ENCODE measurements around the gene NSUN2. TPM values are rescaled to one million over a fixed set of nuclear protein-coding genes. Genes with fewer than 3 reads are reported as not detected.

Gene NSUN2
- polyA plus RNA-seq, 2 of the 4 experiments (the other 2 are of a cell fraction) = 95.7 to 101 TPM

DNA sequence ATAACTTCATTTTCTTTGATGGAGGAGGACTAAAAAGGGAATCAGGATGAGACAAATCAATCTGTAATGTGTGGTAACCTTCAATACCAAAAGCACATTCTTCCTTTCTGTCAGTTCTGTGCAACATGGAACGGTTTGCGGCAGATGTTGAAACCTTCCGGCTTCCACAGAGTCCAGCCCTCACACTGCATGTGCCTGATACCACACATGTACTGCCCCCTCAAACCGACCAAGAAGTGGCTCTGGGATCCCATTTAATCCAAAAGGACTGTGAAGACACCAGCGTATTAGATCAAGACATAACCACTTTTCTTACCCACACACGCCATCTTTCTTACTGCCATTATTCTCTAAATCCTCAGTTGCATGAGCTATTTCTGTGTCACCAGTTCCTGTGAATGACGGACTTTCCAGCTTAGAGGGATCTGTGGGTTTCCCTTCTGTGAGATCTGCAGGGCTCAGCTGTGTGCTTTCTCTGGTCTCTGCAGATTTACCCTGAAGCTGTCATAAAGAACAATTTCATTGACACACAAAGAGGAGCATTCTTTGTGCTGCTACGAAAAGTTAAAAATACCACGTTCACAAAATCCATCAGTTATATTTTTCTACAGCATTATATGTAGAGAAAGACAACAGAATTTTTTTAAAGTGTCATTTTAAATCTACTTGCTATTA lies 25.8 kb downstream of the NSUN2 start:
- FAIRE-seq = no peak

DNA sequence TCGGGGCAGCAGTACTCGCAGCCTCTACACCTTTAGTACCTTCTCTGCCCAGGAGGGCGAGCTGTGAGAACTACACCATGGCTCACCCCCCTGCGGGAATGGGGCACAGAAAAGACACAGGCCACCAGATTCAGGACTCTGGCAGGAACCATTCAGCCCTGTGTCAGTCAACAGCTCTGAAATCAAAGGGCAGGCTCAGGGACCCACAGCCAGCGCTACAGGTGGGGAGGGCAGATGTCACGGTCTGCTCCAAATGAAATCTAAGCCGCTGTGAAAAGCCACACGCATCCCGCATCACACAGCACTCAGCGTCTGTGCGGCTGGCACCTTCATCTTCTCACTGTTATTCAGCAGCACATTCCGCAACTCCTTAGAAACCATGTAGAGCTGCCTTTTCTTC lies 27.9 kb downstream of the NSUN2 start:
- ChIA-PET POLR2A (no interaction called here), CTCF (interaction anchor here (0.6 to 1.4 kb wide), 3 partner anchors 33 to 158 kb away, joined by 4 to 5 read pairs (median 4); no protein-coding TSS in a partner anchor)
- DNase-seq (ENCODE audit: low read depth in 1 of 2, low spot score in 1 of 2) (no peak), FAIRE-seq (no peak), ATAC-seq (no peak; a peak in 1 of 6 replicates)
- H3K4me1 ChIP-seq = no peaks in the 10 kb centered on the region
- H3K4me2 ChIP-seq = no peak overlapping the region
- no peak overlapping the region for H3K4me3 ChIP-seq
- WGBS (ENCODE audit: missing lambda C conversion rate) = 97% methylated on average over 12 of the region's 12 CpGs
- no peak overlapping the region for H3K27ac ChIP-seq
- no peak for TF ChIP-seq JUNB (IDR thresholded peaks at IDR 0.05)
- no peak for TF ChIP-seq HOXB5 (CRISPR knock-in tag; IDR thresholded peaks at IDR 0.05)
- no peak for TF ChIP-seq TP53 (CRISPR knock-in tag; IDR thresholded peaks at IDR 0.05)
- TF ChIP-seq, protein P1, sequence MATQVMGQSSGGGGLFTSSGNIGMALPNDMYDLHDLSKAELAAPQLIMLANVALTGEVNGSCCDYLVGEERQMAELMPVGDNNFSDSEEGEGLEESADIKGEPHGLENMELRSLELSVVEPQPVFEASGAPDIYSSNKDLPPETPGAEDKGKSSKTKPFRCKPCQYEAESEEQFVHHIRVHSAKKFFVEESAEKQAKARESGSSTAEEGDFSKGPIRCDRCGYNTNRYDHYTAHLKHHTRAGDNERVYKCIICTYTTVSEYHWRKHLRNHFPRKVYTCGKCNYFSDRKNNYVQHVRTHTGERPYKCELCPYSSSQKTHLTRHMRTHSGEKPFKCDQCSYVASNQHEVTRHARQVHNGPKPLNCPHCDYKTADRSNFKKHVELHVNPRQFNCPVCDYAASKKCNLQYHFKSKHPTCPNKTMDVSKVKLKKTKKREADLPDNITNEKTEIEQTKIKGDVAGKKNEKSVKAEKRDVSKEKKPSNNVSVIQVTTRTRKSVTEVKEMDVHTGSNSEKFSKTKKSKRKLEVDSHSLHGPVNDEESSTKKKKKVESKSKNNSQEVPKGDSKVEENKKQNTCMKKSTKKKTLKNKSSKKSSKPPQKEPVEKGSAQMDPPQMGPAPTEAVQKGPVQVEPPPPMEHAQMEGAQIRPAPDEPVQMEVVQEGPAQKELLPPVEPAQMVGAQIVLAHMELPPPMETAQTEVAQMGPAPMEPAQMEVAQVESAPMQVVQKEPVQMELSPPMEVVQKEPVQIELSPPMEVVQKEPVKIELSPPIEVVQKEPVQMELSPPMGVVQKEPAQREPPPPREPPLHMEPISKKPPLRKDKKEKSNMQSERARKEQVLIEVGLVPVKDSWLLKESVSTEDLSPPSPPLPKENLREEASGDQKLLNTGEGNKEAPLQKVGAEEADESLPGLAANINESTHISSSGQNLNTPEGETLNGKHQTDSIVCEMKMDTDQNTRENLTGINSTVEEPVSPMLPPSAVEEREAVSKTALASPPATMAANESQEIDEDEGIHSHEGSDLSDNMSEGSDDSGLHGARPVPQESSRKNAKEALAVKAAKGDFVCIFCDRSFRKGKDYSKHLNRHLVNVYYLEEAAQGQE (IDR thresholded peaks at IDR 0.05) = no peak
- TF ChIP-seq MYC (IDR thresholded peaks at IDR 0.05; ENCODE audit: borderline replicate concordance, low read length) = no peak
- TF ChIP-seq FOXS1 (CRISPR knock-in tag; IDR thresholded peaks at IDR 0.05) = no peak
- no peak for TF ChIP-seq RNF2 (IDR thresholded peaks at IDR 0.05; ENCODE audit: borderline replicate concordance, low read depth)
- no peak for TF ChIP-seq HDAC2 (IDR thresholded peaks at IDR 0.05)
- H3K9me3 ChIP-seq = no peaks in the 10 kb centered on the region

More for the DNA sequence above, 25.8 kb downstream of the NSUN2 start:
- H3K4me2 ChIP-seq = no peak overlapping the region
- no peak for DNase-seq (ENCODE audit: low read depth in 1 of 2, low spot score in 1 of 2)
- no peaks in the 10 kb centered on the region for H3K4me1 ChIP-seq
- ChIA-PET POLR2A (no interaction called here), CTCF (interaction anchor here (1.4 kb wide), 1 partner anchor 13 kb away, joined by 3 read pairs; no protein-coding TSS in a partner anchor)
- TF ChIP-seq ZFP36 (IDR thresholded peaks at IDR 0.05; ENCODE audit: borderline replicate concordance, partially characterized antibody) (no peak), CBX8 (IDR thresholded peaks at IDR 0.05) (no peak), NFE2L2 (conservative IDR thresholded peaks at IDR 0.05; ENCODE audit: low read length) (no peak), EHMT2 (IDR thresholded peaks at IDR 0.05; ENCODE audit: low read depth) (no peak), GATA3 (IDR thresholded peaks at IDR 0.05; ENCODE audit: borderline replicate concordance) (no peak), HDAC2 (IDR thresholded peaks at IDR 0.05) (no peak), FOXS1 (CRISPR knock-in tag; IDR thresholded peaks at IDR 0.05) (no peak), KDM1A (IDR thresholded peaks at IDR 0.05; ENCODE audit: low read depth) (no peak), FOSL2 (IDR thresholded peaks at IDR 0.05) (no peak), FOSL2 (CRISPR knock-in tag; IDR thresholded peaks at IDR 0.05) (no peak), HOXB5 (CRISPR knock-in tag; IDR thresholded peaks at IDR 0.05) (no peak), SREBF2 (IDR thresholded peaks at IDR 0.05) (no peak), POLR2A (IDR thresholded peaks at IDR 0.05; ENCODE audit: low read length) (no peak)
- TF ChIP-seq, protein P2, sequence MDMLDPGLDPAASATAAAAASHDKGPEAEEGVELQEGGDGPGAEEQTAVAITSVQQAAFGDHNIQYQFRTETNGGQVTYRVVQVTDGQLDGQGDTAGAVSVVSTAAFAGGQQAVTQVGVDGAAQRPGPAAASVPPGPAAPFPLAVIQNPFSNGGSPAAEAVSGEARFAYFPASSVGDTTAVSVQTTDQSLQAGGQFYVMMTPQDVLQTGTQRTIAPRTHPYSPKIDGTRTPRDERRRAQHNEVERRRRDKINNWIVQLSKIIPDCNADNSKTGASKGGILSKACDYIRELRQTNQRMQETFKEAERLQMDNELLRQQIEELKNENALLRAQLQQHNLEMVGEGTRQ (IDR thresholded peaks at IDR 0.05) = no peak
- TF ChIP-seq, protein P3, sequence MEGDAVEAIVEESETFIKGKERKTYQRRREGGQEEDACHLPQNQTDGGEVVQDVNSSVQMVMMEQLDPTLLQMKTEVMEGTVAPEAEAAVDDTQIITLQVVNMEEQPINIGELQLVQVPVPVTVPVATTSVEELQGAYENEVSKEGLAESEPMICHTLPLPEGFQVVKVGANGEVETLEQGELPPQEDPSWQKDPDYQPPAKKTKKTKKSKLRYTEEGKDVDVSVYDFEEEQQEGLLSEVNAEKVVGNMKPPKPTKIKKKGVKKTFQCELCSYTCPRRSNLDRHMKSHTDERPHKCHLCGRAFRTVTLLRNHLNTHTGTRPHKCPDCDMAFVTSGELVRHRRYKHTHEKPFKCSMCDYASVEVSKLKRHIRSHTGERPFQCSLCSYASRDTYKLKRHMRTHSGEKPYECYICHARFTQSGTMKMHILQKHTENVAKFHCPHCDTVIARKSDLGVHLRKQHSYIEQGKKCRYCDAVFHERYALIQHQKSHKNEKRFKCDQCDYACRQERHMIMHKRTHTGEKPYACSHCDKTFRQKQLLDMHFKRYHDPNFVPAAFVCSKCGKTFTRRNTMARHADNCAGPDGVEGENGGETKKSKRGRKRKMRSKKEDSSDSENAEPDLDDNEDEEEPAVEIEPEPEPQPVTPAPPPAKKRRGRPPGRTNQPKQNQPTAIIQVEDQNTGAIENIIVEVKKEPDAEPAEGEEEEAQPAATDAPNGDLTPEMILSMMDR (IDR thresholded peaks at IDR 0.05) = no peak
- ATAC-seq = no peak
- H3K27ac ChIP-seq = no peak overlapping the region
- no peak overlapping the region for H3K4me3 ChIP-seq
- no peaks in the 10 kb centered on the region for H3K9me3 ChIP-seq
- 86% methylated on average over 9 of the region's 9 CpGs for WGBS (ENCODE audit: missing lambda C conversion rate)
